GM10248 (cell line): Measurements from ENCODE around the gene CPPED1.
"Not testable (repeated sequence)": the region's sequence is repeated elsewhere in the genome, so short reads cannot be mapped to it uniquely, and the experiment has no call there.

ENCODE experiments used
- CTCF ChIA-PET: fragments of 300-600 bp; sonication (Branson Sonifier 250); formaldehyde crosslinking; extraction: SDS; loops from one replicate; lab custom pipeline; 2021; ENCODE audit warnings: antibody characterized with exemption; lab: Yijun Ruan, JAX
- POLR2A ChIA-PET: fragments of 350-650 bp; sonication (Branson Sonifier 250); formaldehyde crosslinking; extraction: SDS; loops from one replicate; lab custom pipeline; 2020; ENCODE audit warnings: antibody characterized with exemption; lab: Yijun Ruan, JAX
- DNase-seq: peaks from one replicate; pipeline ENCODE4 v3.0.0; 2012; ENCODE audit errors: extremely low spot score
- TF ChIP-seq, protein P1 (sequence below): IDR thresholded peaks from 2 replicates; pipeline ENCODE4 v1.5.1; 2012; ENCODE audit warnings: mild to moderate bottlenecking, low read depth; ENCODE audit errors: extremely low read depth, missing control alignments, control extremely low read depth

CPPED1 gene

DNA sequence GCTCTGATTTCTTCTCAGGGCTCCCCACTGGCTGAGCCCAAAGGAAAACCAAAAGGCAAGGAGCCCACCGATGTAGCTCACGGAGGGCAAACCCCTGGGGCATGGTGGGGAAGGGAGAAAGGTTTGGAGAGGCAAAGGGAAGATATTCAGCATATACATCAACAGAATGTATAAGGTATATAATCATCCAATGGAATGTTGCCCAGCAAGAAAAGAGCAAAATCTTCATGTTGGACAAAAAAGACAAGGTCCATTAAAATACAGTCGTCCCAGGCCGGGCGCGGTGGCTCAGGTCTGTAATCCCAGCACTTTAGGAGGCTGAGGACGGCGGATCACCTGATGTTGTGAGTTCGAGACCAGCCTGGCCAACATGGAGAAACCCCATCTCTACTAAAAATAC, 1.6 kb downstream of the CPPED1 start:
- CTCF ChIA-PET: interaction anchor here (0.6 to 1.5 kb wide), 3 partner anchors 10 to 707 kb away, joined by 3 to 4 read pairs (median 3); no protein-coding TSS in a partner anchor
- no peak for DNase-seq
- POLR2A ChIA-PET: no interaction called here
- TF ChIP-seq, protein P1, sequence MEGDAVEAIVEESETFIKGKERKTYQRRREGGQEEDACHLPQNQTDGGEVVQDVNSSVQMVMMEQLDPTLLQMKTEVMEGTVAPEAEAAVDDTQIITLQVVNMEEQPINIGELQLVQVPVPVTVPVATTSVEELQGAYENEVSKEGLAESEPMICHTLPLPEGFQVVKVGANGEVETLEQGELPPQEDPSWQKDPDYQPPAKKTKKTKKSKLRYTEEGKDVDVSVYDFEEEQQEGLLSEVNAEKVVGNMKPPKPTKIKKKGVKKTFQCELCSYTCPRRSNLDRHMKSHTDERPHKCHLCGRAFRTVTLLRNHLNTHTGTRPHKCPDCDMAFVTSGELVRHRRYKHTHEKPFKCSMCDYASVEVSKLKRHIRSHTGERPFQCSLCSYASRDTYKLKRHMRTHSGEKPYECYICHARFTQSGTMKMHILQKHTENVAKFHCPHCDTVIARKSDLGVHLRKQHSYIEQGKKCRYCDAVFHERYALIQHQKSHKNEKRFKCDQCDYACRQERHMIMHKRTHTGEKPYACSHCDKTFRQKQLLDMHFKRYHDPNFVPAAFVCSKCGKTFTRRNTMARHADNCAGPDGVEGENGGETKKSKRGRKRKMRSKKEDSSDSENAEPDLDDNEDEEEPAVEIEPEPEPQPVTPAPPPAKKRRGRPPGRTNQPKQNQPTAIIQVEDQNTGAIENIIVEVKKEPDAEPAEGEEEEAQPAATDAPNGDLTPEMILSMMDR: no peak

- peak; percentile 59 for DNase-seq
- ChIA-PET CTCF (interaction anchor here (0.6 to 1.5 kb wide), 4 partner anchors 9 to 706 kb away, joined by 3 to 5 read pairs (median 4); no protein-coding TSS in a partner anchor), POLR2A (no interaction called here)
- TF ChIP-seq, protein P1: no peak
Observed at GRCh38 chr16:12801511-12802042, 2.1 kb downstream of the CPPED1 start.

DNA sequence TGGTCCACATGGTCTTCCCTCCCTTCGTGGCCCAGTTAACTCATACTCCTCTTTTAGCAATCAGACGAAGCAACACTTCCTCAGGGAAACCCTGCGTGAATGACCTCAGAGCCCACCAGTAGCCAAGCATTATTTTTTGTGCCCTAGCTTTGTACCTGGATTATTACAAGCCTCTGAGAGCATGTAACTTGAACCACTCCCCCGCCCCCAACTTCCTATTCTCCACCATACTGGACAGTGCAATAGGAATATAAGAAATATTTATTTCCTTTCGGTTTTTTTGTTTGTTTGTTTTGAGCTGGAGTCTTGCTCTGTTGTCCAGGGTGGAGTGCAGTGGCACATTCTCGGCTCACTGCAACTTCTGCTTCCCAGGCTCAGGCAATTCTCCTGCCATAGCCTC, 2.9 kb downstream of the CPPED1 start:
- POLR2A ChIA-PET: no interaction called here

GRCh38 chr16:12799996-12800395, 3.7 kb downstream of the CPPED1 start:
- POLR2A ChIA-PET, DNase-seq: not testable (repeated sequence)
- CTCF ChIA-PET: interaction anchor here (1.0 kb wide), 1 partner anchor 27 kb away, joined by 3 read pairs; no protein-coding TSS in a partner anchor

More for the DNA sequence above, 2.9 kb downstream of the CPPED1 start:
- DNase-seq: no peak
- TF ChIP-seq, protein P1: no peak
- CTCF ChIA-PET: interaction anchor here (1.0 to 1.5 kb wide), 3 partner anchors 8 to 17 kb away, joined by 3 to 5 read pairs (median 4); no protein-coding TSS in a partner anchor

GRCh38 chr16:12798846-12799245, 4.8 kb downstream of the CPPED1 start:
- TF ChIP-seq, protein P1: no peak
- CTCF ChIA-PET: interaction anchor here (0.8 to 1.3 kb wide), 3 partner anchors 11 to 100 kb away, joined by 3 read pairs; no protein-coding TSS in a partner anchor
- POLR2A ChIA-PET: interaction anchor here (0.6 kb wide), 1 partner anchor 262 kb away, joined by 7 read pairs; no protein-coding TSS in a partner anchor
- no peak for DNase-seq

DNA sequence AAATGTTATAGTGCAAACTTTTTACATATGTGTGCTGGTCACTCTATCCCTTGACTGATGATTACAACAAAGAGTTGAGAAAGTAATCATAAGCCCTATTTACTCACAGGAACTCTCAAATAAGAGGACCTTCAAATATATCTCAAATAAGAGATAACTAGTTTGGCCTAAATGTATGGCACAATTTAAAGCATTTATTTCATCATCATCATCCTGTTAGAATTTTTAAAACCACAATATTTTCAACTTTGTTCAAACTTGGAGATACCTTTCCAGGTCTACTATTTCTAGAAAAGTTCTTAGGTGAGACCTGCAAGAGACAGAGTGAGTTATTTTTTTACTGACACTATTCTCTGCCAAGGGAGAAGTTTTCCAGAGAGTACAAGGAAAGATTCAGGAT, 5.5 kb downstream of the CPPED1 start:
- CTCF ChIA-PET: interaction anchor here (0.8 to 1.3 kb wide), 4 partner anchors 11 to 99 kb away, joined by 3 read pairs; no protein-coding TSS in a partner anchor
- DNase-seq: no peak
- POLR2A ChIA-PET: no interaction called here
- TF ChIP-seq, protein P1: no peak

- ChIA-PET POLR2A (no interaction called here), CTCF (no interaction called here)
- DNase-seq: no peak
- TF ChIP-seq, protein P1: no peak
Observed at GRCh38 chr16:12796498-12796897, 7.2 kb downstream of the CPPED1 start.
